HG02943 (cell line): ENCODE data around the gene BMP7.

Source experiments
- ATAC-seq: cut with Tn5 transposase; IDR thresholded peaks from one replicate; pipeline ENCODE4 v1.9.1; 2021; ENCODE audit warnings: mild to moderate bottlenecking, low read depth, moderate library complexity; ENCODE audit not compliant: unreplicated experiment

Gene BMP7

DNA sequence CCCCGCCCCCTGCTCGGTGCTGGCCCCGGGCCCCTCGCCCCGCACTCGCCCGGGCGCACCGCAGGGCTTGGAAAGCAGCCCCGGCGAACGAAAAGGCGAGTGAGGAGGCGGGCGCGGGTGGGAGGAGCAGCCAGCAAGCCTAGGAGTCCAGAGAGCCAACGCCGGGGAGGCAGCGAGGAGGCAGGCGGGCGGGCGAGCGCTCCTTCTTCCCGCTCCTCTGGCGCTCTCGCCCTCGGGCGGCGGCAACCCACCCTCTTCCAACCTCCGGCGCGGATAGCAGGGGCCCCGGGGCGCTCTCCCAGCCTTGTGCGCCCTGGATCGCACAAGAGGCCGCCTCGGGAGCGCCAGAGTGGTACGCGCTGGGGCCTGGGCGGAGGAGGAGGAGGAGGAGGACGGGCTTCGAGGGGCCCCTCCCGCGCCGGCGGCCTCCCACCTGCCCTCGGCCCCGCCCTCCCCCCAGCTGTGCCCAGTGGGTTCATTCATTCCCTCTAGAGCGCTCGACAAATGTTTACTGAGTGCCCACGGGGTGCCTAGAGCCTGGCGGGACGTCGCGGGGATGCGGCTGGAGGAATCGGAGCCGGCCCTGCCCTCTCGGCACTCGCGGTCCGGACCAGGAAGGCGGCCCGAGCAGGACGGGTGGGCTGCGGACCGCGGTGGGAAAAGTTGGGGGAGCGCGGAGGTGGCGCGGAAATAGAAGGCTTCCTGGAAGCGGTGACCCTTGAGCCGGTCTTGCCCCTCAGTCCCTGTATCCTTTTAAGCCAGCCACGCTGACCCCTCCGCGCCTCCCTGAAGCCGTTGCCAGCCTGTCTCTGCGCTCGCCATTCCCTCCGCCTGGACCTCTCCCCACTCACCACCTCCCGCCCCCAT is at the start of gene BMP7:
BMP7 (minus strand) TSS at position 351 of the 867 bp plus-strand sequence. CDS start 519 bp downstream, outside the sequence.
- ATAC-seq, result no peak

- no peak for ATAC-seq
Observed at GRCh38 chr20:57315976-57316480, 49.6 kb upstream of the BMP7 start.

DNA sequence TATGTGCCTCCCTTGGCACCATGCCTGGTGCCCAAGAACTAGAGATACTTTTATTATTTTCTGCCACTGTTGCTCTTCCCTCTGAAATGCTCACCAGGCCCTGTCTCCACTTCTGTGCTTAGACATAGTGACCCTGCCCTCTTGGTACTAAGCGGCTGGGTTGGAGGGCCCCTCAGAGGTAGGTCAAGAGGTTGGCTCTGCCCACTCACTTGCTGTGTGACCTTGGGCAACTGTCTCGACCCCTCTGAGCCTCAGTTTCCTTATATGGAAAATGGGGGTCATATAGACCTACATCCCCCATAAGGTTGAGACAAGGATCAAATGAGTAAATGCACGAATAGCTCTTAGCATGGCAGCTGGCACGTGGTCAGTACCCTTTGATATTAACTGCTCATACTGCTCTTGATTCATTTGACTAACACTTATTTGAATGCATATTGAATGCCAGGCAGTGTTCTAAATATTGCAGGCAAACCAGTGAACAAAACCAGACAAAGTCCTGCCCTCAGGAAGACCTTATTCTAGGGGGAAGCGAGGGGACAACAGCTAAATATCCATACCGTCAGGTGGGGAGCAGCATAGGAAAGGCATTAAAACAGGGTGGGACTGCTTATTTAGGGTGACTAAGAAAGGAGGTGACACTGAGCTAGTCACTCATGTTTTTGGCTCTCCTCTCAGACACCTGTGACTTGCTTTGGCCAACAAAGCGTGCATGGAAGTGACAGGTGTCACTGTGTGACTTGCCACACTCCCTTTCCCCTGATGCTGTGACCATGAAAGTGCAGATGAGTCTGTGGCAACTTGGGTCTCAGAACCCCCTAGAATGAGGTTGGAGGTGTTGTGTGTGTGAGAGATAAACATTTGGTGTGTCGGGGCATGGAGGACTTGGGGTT is 48.9 kb upstream of the BMP7 start:
- no peak for ATAC-seq

DNA sequence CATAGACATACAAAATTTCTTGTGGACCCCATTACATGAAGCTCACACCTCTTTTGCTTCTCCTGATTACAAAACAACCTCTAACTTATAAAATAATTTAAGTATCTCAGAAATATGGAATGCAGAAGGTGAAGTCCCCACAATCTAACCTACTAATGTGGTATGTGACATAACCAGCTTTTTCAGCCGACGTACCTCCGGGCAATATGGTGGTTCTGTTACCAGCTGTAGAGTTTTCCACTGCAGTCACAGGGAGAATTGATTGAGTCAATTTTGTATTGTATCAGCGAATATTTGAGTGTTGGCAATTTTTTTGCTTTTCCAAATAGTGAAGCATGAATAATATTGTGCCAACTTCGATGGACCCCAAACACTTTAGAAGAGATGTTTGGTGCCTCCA is 47.5 kb upstream of the BMP7 start:
- no peak for ATAC-seq

DNA sequence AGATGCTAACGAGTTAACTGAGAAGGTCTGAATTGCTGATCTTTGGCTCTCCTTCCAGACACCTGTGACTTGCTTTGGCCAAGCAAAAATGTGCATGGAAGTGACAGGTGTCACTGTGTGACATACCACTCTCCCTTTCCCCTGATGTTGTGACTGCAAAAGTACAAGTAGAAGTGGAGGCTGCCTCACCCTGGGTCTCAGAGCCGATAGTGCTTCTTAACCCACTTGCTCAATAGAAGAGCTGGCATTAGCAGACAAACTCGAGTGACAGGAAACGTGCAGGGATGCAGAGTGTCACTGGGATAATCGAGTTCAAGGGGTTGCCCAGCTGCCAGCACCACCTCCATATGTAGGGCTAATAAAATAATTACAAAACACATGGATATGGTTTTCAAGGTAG is 46.8 kb upstream of the BMP7 start:
- no peak for ATAC-seq

DNA sequence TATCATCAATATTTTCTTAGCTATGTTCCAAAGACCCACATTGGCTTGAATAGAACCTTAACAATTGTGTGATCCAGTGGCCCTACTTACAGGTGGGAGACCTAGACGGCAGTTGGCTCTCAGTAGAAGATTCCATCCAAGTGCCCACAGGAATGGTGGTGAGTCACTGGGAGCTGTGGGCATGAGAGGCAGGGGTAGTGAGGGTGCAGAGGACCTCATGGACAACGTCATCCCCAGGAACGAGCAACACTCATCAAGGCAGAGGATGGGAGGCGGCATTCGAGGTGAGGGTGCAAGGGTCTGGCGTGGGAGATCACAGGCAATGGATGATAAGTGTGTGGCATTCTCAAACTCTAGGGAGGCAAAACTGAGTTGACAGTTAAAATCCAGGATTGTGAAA is 45.7 kb upstream of the BMP7 start:
- ATAC-seq, result no peak

GRCh38 chr20:57310821-57311514 is 44.5 kb upstream of the BMP7 start:
- ATAC-seq, result no peak

- ATAC-seq, result no peak
Observed at GRCh38 chr20:57309544-57310115, 43.2 kb upstream of the BMP7 start.

DNA sequence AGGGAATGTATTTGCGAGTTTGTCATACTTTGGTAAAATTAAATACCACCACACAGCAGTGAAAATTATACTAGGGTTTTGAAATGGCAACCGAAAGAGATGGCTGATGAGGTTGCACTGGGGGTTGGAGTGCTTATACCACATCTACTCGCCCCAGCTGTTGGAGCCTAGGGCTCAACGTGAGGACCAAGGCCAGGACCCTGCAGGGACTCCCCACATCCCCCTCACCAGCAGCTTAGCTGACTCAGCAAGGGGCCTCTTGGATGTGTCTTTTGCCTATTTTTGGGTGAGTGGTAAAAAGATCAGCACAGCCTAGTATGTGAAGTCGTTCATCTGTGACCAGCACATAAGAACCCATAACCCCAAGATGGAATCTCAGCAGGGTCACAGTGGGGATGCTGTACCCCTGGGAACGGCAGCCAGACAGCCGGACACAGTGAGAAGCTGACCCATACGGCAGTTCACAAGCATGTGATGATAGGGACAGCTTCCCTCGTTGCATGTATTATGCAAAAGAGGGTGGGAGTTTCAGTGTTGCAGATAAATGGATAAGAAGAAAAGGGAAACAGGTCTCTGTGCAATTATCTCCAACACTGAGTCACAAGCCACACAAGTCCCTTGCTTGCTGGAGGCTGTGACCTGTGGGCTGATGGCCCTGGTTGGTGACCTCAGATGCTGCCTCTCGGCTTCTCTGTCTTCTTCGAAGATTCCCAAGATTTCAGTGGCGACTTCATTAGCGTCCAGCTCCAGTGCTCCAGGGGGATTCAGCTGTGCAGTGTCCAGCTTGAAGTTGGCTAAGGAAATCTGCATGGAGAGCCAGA is 42.2 kb upstream of the BMP7 start:
- no peak for ATAC-seq

GRCh38 chr20:57306747-57307146 is 40.3 kb upstream of the BMP7 start:
- no peak for ATAC-seq

DNA sequence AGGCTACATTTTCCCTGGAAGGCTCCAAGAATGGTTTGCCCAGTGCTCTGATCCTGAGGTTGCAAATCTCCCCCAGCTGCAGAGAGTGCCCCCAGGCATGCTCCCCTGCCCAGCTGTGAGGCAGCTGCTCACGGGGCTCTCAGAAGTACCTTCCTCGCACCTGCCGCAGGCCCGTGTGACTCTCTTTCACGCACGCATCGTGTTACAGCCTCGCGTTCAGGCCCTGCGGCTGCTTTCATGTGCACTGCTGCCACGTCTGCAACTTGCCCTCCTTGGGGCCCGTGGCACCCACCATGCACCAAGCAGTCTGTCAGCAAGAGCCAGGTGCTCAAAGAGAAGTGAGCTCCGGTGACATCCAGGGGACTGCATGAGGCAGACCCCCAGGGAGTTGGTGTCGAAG is 34.6 kb upstream of the BMP7 start:
- ATAC-seq, result no peak

GRCh38 chr20:57298457-57298856 is 32.0 kb upstream of the BMP7 start:
- no peak for ATAC-seq

- ATAC-seq, result no peak
Observed at GRCh38 chr20:57294550-57294949, 28.1 kb upstream of the BMP7 start.

DNA sequence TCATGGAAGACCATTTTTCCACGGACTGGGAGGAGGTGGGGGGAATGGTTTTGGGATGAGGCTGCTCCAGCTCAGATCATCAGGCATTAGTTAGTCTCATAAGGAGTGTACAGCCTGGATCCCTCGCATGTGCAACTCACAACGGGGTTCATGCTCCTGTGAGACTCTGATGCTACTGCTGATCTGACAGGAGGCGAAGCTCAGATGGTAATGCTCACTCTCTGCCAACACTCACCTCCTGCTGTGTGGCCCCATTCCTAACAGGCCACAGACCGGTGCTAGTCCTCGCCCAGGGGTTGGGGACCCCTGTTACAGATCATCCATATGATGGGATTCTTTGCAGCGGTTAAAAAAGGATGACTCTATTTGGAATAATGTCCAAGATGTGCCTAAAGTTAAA is 27.6 kb upstream of the BMP7 start:
- no peak for ATAC-seq

- no peak for ATAC-seq
Observed at GRCh38 chr20:57292611-57293010, 26.2 kb upstream of the BMP7 start.

DNA sequence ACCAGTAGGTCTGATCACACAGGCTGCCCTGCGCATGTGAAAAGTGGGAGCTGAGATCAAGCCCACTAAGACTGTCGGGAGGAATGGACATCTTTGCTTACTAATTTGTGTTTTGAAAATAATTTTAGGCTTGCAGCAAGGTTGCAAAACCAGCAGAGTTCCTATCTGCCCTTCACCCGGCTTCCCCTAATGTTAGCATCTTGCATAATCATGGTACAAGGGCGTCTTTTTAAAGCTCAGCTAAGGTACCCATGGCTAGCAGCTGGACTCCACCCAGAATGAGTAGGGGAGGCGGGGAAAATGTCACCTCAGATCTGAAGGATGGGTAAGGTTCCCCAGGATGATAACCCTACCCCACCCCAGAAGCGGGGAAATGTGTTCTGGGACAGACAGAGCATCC is 25.3 kb upstream of the BMP7 start:
- no peak for ATAC-seq

DNA sequence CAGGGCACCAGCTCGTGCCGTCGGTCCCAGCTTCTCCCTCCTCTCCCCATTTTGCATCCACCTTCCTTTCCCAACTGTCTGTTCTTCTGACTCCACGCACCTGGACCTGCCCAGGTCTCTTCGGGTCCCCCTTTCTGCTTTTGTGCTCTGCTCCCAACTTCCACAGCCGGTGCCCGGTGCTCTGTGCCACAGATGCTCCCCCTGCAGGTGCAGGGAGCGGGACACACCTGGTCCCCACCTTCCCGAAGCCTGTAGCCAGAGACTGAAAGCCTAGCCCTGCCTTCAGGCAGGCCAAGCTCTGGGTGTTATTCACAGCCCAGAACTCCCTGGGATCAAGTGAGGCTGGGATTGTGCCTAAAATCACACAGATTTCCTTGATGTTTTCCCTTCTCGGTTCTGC is 24.6 kb upstream of the BMP7 start:
- no peak for ATAC-seq

- no peak for ATAC-seq
Observed at GRCh38 chr20:57290178-57290484, 23.7 kb upstream of the BMP7 start.

- no peak for ATAC-seq
Observed at GRCh38 chr20:57289391-57290177, 23.1 kb upstream of the BMP7 start.
